H9 (cell line): Measurements from ENCODE around the gene IGFBP1. TPM values are rescaled to one million over a fixed set of nuclear protein-coding genes. Genes with fewer than 3 reads are reported as not detected.

Experiments
- DNase-seq: peaks from one replicate; pipeline ENCODE4 v3.0.0-alpha.2; 2017
- H2AFZ ChIP-seq: one replicate; pipeline ENCODE4 v1.6.1; 2013; ENCODE audit warnings: mild to moderate bottlenecking, low read length, control low read depth, moderate library complexity
- H2AK5ac ChIP-seq: 2 replicates; pipeline ENCODE4 v1.6.1; 2013; ENCODE audit warnings: low read length, control low read depth, mixed read lengths; ENCODE audit not compliant: insufficient read length
- H2BK120ac ChIP-seq: one replicate; pipeline ENCODE4 v1.6.1; 2013; ENCODE audit warnings: low read depth, mild to moderate bottlenecking, low read length, control low read depth, inconsistent platforms; ENCODE audit not compliant: poor library complexity, severe bottlenecking
- H2BK12ac ChIP-seq: 2 replicates; pipeline ENCODE4 v1.6.1; 2013; ENCODE audit warnings: low read length, control low read depth, mixed read lengths, low read depth; ENCODE audit not compliant: insufficient read length
- H2BK15ac ChIP-seq: 2 replicates; pipeline ENCODE4 v1.6.1; 2013; ENCODE audit warnings: low read depth, low read length, control low read depth
- H2BK20ac ChIP-seq: one replicate; pipeline ENCODE4 v1.6.1; 2013; ENCODE audit warnings: low read depth, mild to moderate bottlenecking, low read length, control low read depth, inconsistent platforms; ENCODE audit not compliant: poor library complexity, severe bottlenecking
- H2BK5ac ChIP-seq: 2 replicates; pipeline ENCODE4 v1.6.1; 2013; ENCODE audit warnings: low read length, control low read depth, mixed read lengths; ENCODE audit not compliant: insufficient read length
- H3K14ac ChIP-seq: 2 replicates; pipeline ENCODE4 v1.6.1; 2013; ENCODE audit warnings: low read length, control low read depth; ENCODE audit not compliant: insufficient read depth
- H3K18ac ChIP-seq: 2 replicates; pipeline ENCODE4 v1.6.1; 2013; ENCODE audit warnings: low read depth, mild to moderate bottlenecking, mixed read lengths, low read length, control low read depth; ENCODE audit not compliant: insufficient read length
- H3K23ac ChIP-seq: 2 replicates; pipeline ENCODE4 v1.6.1; 2013; ENCODE audit warnings: low read length, control low read depth, mixed read lengths, low read depth; ENCODE audit not compliant: insufficient read length
- H3K23me2 ChIP-seq: 2 replicates; pipeline ENCODE4 v1.6.1; 2013; ENCODE audit warnings: low read depth, mild to moderate bottlenecking, mixed read lengths, low read length, control low read depth; ENCODE audit not compliant: insufficient read length, poor library complexity, severe bottlenecking
- H3K27ac ChIP-seq: 2 replicates; pipeline ENCODE4 v1.5.1; 2013; ENCODE audit warnings: low read length, control low read depth, mixed read lengths, low read depth; ENCODE audit not compliant: insufficient read length
- H3K27me3 ChIP-seq: 2 replicates; pipeline ENCODE4 v1.6.1; 2013; ENCODE audit warnings: low read length, control low read depth, inconsistent platforms; ENCODE audit not compliant: insufficient read depth
- H3K4ac ChIP-seq: 2 replicates; pipeline ENCODE4 v1.6.1; 2013; ENCODE audit warnings: low read depth, mild to moderate bottlenecking, control low read depth, inconsistent platforms, low read length, moderate library complexity
- H3K4me1 ChIP-seq: 2 replicates; pipeline ENCODE4 v1.6.1; 2013; ENCODE audit warnings: low read length, control low read depth, inconsistent platforms; ENCODE audit not compliant: insufficient read depth
- H3K4me2 ChIP-seq: 2 replicates; pipeline ENCODE4 v1.6.1; 2013; ENCODE audit warnings: low read length, control low read depth, mixed read lengths; ENCODE audit not compliant: insufficient read length, insufficient read depth
- H3K56ac ChIP-seq: 2 replicates; pipeline ENCODE4 v1.6.1; 2013; ENCODE audit warnings: low read depth, mild to moderate bottlenecking, mixed read lengths, low read length, control low read depth; ENCODE audit not compliant: insufficient read length
- H3K79me1 ChIP-seq: 2 replicates; pipeline ENCODE4 v1.6.1; 2013; ENCODE audit warnings: low read depth, mild to moderate bottlenecking, moderate library complexity, low read length, control low read depth, inconsistent platforms; ENCODE audit not compliant: insufficient read depth, poor library complexity, severe bottlenecking
- H3K79me2 ChIP-seq: 2 replicates; pipeline ENCODE4 v1.6.1; 2013; ENCODE audit warnings: low read length, control low read depth, inconsistent platforms; ENCODE audit not compliant: insufficient read depth
- H3K9ac ChIP-seq: 2 replicates; pipeline ENCODE4 v1.6.1; 2013; ENCODE audit warnings: low read length, control low read depth, mixed read lengths; ENCODE audit not compliant: insufficient read length; ENCODE audit errors: extremely low read depth
- H3K9me3 ChIP-seq: one replicate; pipeline ENCODE4 v1.6.1; 2013; ENCODE audit warnings: low read depth, low read length, inconsistent platforms; ENCODE audit not compliant: control insufficient read depth
- H3T11ph ChIP-seq: one replicate; pipeline ENCODE4 v1.6.1; 2013; ENCODE audit warnings: mild to moderate bottlenecking, low read length, control low read depth, inconsistent platforms
- H4K20me1 ChIP-seq: one replicate; pipeline ENCODE4 v1.6.1; 2013; ENCODE audit not compliant: control insufficient read depth, insufficient read length, insufficient read depth
- H4K5ac ChIP-seq: 2 replicates; pipeline ENCODE4 v1.6.1; 2013; ENCODE audit warnings: low read depth, mild to moderate bottlenecking, mixed read lengths, low read length, control low read depth; ENCODE audit not compliant: insufficient read length
- H4K8ac ChIP-seq: replicated peaks from 2 replicates; pipeline ENCODE4 v1.6.1; 2013; ENCODE audit warnings: low read length, control low read depth, mixed read lengths, low read depth; ENCODE audit not compliant: insufficient read length
- H4K91ac ChIP-seq: 2 replicates; pipeline ENCODE4 v1.6.1; 2013; ENCODE audit warnings: low read depth, mild to moderate bottlenecking, moderate library complexity, mixed read lengths, low read length, control low read depth; ENCODE audit not compliant: insufficient read length
- H3K27ac Mint-ChIP-seq, 3 experiments: 2 replicates in 2 of 3; 3 replicates in 1 of 3; pipeline ENCODE4 v1.8.0; 2020 to 2021; ENCODE audit warnings: mixed read lengths in 3 of 3, mild to moderate bottlenecking in 1 of 3, moderate library complexity in 1 of 3
- H3K27me3 Mint-ChIP-seq: 2 replicates; pipeline ENCODE4 v1.8.0; 2021; ENCODE audit warnings: low read depth, mild to moderate bottlenecking, moderate library complexity, mixed read lengths
- H3K36me3 Mint-ChIP-seq, 3 experiments: 2 replicates in 2 of 3; 3 replicates in 1 of 3; pipeline ENCODE4 v1.8.0; 2020 to 2021; ENCODE audit warnings: low read depth in 3 of 3, mixed read lengths in 3 of 3; ENCODE audit not compliant: insufficient read depth in 1 of 3
- H3K4me1 Mint-ChIP-seq, 2 experiments: 2 replicates each; pipeline ENCODE4 v1.8.0; 2020; ENCODE audit warnings: mixed read lengths in 2 of 2
- H3K4me3 Mint-ChIP-seq, 2 experiments: 2 replicates in 1 of 2; 3 replicates in 1 of 2; pipeline ENCODE4 v1.8.0; 2020 to 2021; ENCODE audit warnings: mild to moderate bottlenecking in 2 of 2, mixed read lengths in 2 of 2, moderate library complexity in 1 of 2
- H3K9me3 Mint-ChIP-seq, 2 experiments: 2 replicates in 1 of 2; 3 replicates in 1 of 2; pipeline ENCODE4 v1.8.0; 2020; ENCODE audit warnings: mild to moderate bottlenecking in 2 of 2, mixed read lengths in 2 of 2, moderate library complexity in 1 of 2
- WGBS: extraction: QIAGEN DNeasy Blood & Tissue Kit; methylation state at CpG from one replicate; pipeline ENCODE4 v1.1.7; 2013; ENCODE audit warnings: missing lambda C conversion rate, low lambda C conversion rate, mixed read lengths; ENCODE audit not compliant: insufficient read length; ENCODE audit errors: extremely low coverage; 5-methylcytosine and 5-hydroxymethylcytosine counted together
- total RNA-seq: library from RNA; stranded (reverse); gene quantifications from 2 replicates; pipeline ENCODE4 v1.2.1, GENCODE V29; 2021
- TF ChIP-seq, protein P1 (sequence below): fragments of 200-600 bp; sonication (generic); conservative IDR thresholded peaks from 3 replicates; pipeline ENCODE4 v1.8.0; 2021; ENCODE audit warnings: antibody characterized with exemption, mild to moderate bottlenecking

Gene IGFBP1
- total RNA-seq, 1 experiment from 2014 or later, result not detected

DNA sequence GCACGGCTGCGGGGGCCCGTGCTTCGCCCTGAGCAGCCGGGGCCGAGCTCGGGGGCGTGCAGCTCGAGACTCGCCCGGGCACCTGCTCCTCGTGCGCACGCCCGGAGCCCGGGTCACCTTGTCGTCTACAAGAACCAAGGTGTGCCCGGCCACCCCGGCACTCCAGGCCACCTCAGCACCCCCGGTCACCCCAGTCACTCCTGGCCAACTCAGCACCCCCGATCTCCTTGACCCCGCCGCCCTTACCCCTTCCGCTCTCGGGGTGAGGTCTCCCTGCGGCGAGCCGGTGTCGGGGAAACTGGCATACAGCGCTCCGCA, 33.1 kb downstream of the IGFBP1 start:
- Mint-ChIP-seq H3K27me3 (peaks cover 74% of the 10 kb centered on the region), H3K4me1 (peaks cover 43 to 52% of the 10 kb centered on the region in 2 experiments), H3K27ac (no peak overlapping the region), H3K4me3 (peak overlapping the region; percentile 61 to 76), H3K9me3 (peaks cover 2 to 4% of the 10 kb centered on the region in 2 experiments; a peak in 2 of 5 replicates), H3K36me3 (no peaks in the 10 kb centered on the region; a peak in 1 of 7 replicates)
- Histone ChIP-seq H4K20me1 (no peaks in the 10 kb centered on the region), H3K27me3 (peaks cover 31% of the 10 kb centered on the region; the same call in 1 of the 2 replicates), H4K8ac (no peak overlapping the region), H2BK120ac (no peak overlapping the region), H3K79me1 (no peaks in the 10 kb centered on the region), H3K9ac (no peak overlapping the region), H3K9me3 (no peaks in the 10 kb centered on the region), H3K4me2 (peak overlapping the region; percentile 71), H3K14ac (no peak overlapping the region), H3K4me1 (peaks cover 5% of the 10 kb centered on the region; the same call in 1 of the 2 replicates), H2BK20ac (no peak overlapping the region), H3K56ac (no peak overlapping the region), H4K5ac (no peak overlapping the region), H3K4ac (no peak overlapping the region), H3K27ac (no peak overlapping the region), H3K18ac (no peak overlapping the region), H2BK15ac (no peak overlapping the region), H3K23me2 (peaks cover 14% of the 10 kb centered on the region), H2BK5ac (no peak overlapping the region), H3K79me2 (no peaks in the 10 kb centered on the region), H2AFZ (no peak overlapping the region), H2AK5ac (no peak overlapping the region), H4K91ac (no peak overlapping the region), H3T11ph (no peak overlapping the region), H3K23ac (no peak overlapping the region), H2BK12ac (no peak overlapping the region)
- DNase-seq, result no peak
- WGBS, result no CpG with 5 or more reads among the region's 31 CpGs
- TF ChIP-seq, protein P1, sequence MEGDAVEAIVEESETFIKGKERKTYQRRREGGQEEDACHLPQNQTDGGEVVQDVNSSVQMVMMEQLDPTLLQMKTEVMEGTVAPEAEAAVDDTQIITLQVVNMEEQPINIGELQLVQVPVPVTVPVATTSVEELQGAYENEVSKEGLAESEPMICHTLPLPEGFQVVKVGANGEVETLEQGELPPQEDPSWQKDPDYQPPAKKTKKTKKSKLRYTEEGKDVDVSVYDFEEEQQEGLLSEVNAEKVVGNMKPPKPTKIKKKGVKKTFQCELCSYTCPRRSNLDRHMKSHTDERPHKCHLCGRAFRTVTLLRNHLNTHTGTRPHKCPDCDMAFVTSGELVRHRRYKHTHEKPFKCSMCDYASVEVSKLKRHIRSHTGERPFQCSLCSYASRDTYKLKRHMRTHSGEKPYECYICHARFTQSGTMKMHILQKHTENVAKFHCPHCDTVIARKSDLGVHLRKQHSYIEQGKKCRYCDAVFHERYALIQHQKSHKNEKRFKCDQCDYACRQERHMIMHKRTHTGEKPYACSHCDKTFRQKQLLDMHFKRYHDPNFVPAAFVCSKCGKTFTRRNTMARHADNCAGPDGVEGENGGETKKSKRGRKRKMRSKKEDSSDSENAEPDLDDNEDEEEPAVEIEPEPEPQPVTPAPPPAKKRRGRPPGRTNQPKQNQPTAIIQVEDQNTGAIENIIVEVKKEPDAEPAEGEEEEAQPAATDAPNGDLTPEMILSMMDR, result no peak
